ENCODE results near the gene ABHD12B.

DNA sequence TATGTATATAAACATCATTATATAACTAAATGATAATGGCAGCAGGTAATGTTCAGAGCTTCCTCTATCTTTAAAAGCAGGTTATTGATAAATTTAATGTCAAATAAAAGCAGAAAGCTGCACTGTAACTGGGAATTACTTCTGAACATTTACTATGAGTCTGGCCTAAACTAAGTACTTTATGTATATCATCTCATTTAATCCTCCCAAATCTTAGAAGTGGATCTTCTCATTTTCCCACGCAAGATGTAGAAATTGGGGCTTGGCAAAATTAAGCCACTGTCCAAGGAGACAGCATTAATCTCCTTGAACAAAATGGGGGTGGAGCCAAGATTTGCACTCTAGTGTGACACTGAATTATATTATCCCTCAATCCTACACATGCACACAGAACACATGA, 46.5 kb upstream of the ABHD12B start:
- TF ChIP-seq, protein P1, sequence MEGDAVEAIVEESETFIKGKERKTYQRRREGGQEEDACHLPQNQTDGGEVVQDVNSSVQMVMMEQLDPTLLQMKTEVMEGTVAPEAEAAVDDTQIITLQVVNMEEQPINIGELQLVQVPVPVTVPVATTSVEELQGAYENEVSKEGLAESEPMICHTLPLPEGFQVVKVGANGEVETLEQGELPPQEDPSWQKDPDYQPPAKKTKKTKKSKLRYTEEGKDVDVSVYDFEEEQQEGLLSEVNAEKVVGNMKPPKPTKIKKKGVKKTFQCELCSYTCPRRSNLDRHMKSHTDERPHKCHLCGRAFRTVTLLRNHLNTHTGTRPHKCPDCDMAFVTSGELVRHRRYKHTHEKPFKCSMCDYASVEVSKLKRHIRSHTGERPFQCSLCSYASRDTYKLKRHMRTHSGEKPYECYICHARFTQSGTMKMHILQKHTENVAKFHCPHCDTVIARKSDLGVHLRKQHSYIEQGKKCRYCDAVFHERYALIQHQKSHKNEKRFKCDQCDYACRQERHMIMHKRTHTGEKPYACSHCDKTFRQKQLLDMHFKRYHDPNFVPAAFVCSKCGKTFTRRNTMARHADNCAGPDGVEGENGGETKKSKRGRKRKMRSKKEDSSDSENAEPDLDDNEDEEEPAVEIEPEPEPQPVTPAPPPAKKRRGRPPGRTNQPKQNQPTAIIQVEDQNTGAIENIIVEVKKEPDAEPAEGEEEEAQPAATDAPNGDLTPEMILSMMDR (conservative IDR thresholded peaks at IDR 0.05 in 1 of 2, IDR thresholded peaks at IDR 0.05 in 1 of 2; ENCODE audit: low read depth in 1 of 2, low read length in 2 of 2) = no peak
- no peak for TF ChIP-seq EZH2 (IDR thresholded peaks at IDR 0.05; ENCODE audit: low read length, missing control alignments)

Data from fibroblast of lung (primary cell).